Glutamatergic neuron (in vitro differentiated cells): Measurements from ENCODE around the gene MMP24. TPM values are rescaled to one million over a fixed set of nuclear protein-coding genes. Genes with fewer than 3 reads are reported as not detected.
"Not testable (repeated sequence)": the region's sequence is repeated elsewhere in the genome, so short reads cannot be mapped to it uniquely, and the experiment has no call there.

Experiments
- DNase-seq: peaks from one replicate; pipeline ENCODE4 v3.0.0; 2022
- H3K27ac Mint-ChIP-seq: one replicate; pipeline ENCODE4 v1.8.0; 2020; ENCODE audit warnings: mild to moderate bottlenecking, mixed read lengths, inconsistent platforms; ENCODE audit not compliant: unreplicated experiment
- H3K27me3 Mint-ChIP-seq: one replicate; pipeline ENCODE4 v1.8.0; 2020; ENCODE audit warnings: mild to moderate bottlenecking, moderate library complexity, mixed read lengths, inconsistent platforms; ENCODE audit not compliant: unreplicated experiment
- H3K36me3 Mint-ChIP-seq: one replicate; pipeline ENCODE4 v1.8.0; 2020; ENCODE audit warnings: mild to moderate bottlenecking, mixed read lengths, inconsistent platforms; ENCODE audit not compliant: unreplicated experiment
- H3K4me1 Mint-ChIP-seq: one replicate; pipeline ENCODE4 v1.8.0; 2020; ENCODE audit warnings: mild to moderate bottlenecking, low read depth, mixed read lengths, inconsistent platforms; ENCODE audit not compliant: unreplicated experiment
- H3K4me3 Mint-ChIP-seq: one replicate; pipeline ENCODE4 v1.8.0; 2020; ENCODE audit warnings: mild to moderate bottlenecking, mixed read lengths, inconsistent platforms; ENCODE audit not compliant: unreplicated experiment
- H3K9me3 Mint-ChIP-seq: one replicate; pipeline ENCODE4 v1.8.0; 2020; ENCODE audit warnings: mild to moderate bottlenecking, moderate library complexity, mixed read lengths, inconsistent platforms; ENCODE audit not compliant: unreplicated experiment
- total RNA-seq: library from RNA; stranded (reverse); fragmentation: NEBNext Ultra II Directional; extraction: Animal tissue kit (Norgen Biotek cat#: 25700); gene quantifications from one replicate; pipeline ENCODE4 v1.2.1, GENCODE V29; 2021; ENCODE audit not compliant: unreplicated experiment
- TF ChIP-seq, protein P1 (sequence below): fragments of 200-600 bp; sonication (generic); IDR thresholded peaks from one replicate; pipeline ENCODE4 v1.5.0; 2021; ENCODE audit not compliant: partially characterized antibody, unreplicated experiment

The MMP24 gene
- total RNA-seq, 1 donor from 2014 or later, result 19.0 TPM

DNA sequence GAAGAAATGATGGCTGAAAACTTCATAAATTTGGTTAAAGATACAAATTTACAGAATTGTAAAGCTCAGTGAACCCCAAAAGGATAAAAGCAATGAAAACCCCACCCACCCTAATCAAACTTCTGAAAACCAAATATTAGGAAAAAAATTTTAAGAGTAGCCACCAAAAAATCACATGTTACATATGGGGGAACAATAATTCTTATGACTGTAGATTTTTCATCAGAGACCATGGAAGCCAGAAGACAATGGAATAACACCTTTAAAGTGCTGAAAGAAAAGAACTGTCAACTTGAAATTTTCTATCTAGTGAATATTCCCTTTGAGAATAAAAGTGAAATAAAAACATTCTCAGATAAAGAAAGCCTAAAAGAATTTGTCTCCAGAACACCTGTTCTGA lies 30.2 kb upstream of the MMP24 start:
- Mint-ChIP-seq H3K27me3 (no peaks in the 10 kb centered on the region), H3K36me3 (peaks cover 28% of the 10 kb centered on the region), H3K4me1 (no peaks in the 10 kb centered on the region), H3K27ac (no peak overlapping the region), H3K9me3 (peaks cover 11% of the 10 kb centered on the region), H3K4me3 (no peak overlapping the region)
- no peak for DNase-seq
- TF ChIP-seq, protein P1, sequence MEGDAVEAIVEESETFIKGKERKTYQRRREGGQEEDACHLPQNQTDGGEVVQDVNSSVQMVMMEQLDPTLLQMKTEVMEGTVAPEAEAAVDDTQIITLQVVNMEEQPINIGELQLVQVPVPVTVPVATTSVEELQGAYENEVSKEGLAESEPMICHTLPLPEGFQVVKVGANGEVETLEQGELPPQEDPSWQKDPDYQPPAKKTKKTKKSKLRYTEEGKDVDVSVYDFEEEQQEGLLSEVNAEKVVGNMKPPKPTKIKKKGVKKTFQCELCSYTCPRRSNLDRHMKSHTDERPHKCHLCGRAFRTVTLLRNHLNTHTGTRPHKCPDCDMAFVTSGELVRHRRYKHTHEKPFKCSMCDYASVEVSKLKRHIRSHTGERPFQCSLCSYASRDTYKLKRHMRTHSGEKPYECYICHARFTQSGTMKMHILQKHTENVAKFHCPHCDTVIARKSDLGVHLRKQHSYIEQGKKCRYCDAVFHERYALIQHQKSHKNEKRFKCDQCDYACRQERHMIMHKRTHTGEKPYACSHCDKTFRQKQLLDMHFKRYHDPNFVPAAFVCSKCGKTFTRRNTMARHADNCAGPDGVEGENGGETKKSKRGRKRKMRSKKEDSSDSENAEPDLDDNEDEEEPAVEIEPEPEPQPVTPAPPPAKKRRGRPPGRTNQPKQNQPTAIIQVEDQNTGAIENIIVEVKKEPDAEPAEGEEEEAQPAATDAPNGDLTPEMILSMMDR, result no peak

DNA sequence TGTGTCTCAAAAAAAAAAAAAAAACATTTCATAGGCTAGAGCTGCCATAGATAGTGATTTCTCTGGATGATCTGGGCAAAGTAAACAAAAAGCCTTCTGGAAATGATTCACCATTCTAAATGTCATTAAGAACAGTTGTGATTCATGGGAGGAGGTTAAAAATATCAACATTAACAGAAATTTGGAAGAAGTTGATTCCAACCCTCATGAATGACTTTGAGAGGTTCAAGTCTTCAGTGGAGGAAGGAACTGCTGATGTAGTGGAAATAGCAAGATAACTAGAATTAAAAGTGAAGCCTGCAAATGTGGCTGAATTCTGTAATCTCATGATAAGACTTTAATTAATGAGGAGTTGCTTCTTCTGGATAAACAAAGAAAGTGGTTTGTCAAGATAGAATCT lies 26.8 kb upstream of the MMP24 start:
- H3K4me1 Mint-ChIP-seq, result no peaks in the 10 kb centered on the region
- DNase-seq, result no peak
- H3K27ac Mint-ChIP-seq, result no peak overlapping the region
- no peaks in the 10 kb centered on the region for H3K27me3 Mint-ChIP-seq
- H3K36me3 Mint-ChIP-seq, result peaks cover 28% of the 10 kb centered on the region
- TF ChIP-seq, protein P1, result no peak
- H3K9me3 Mint-ChIP-seq, result peaks cover 11% of the 10 kb centered on the region
- H3K4me3 Mint-ChIP-seq, result no peak overlapping the region

DNA sequence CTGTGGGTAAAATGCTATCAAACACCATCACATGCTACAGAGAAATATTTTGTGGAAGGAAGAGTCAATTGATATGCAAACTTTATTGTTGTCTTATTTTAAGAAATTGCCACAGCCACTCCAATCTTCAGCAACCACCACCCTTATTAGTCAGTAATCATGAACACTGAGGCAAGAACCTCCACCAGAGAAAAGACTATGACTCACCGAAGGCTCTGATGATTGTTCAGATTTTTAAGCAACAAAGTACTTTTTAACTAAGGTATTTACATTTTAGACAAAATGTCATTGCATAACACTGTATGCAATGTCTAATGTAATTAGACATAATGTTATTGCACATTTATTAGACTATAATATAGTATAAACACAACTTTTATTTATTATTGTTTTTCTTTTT lies 26.2 kb upstream of the MMP24 start:
- no peak overlapping the region for H3K4me3 Mint-ChIP-seq
- H3K9me3 Mint-ChIP-seq, result peaks cover 11% of the 10 kb centered on the region
- no peak overlapping the region for H3K27ac Mint-ChIP-seq
- no peaks in the 10 kb centered on the region for H3K27me3 Mint-ChIP-seq
- no peak for DNase-seq
- peaks cover 28% of the 10 kb centered on the region for H3K36me3 Mint-ChIP-seq
- no peaks in the 10 kb centered on the region for H3K4me1 Mint-ChIP-seq
- TF ChIP-seq, protein P1, result no peak

DNA sequence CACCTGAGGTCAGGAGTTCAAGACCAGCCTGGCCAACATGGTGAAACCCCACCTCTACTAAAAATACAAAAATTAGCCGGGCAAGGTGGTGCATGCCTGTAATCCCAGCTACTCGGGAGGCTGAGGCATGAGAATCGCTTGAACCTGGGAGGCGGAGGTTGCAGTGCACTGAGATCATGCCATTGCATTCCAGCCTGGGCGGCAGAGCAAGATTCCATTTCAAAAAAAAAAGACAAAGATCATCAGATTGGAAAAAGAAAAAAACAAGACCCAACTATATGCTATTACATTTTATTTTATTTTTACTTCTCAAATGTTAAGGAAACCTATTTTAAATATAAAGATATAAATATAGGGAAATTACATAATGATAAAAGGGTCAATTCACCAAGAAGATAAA lies 25.0 kb upstream of the MMP24 start:
- not testable (repeated sequence) for DNase-seq, H3K27ac Mint-ChIP-seq, H3K27me3 Mint-ChIP-seq, H3K4me3 Mint-ChIP-seq, H3K9me3 Mint-ChIP-seq, H3K4me1 Mint-ChIP-seq
- H3K36me3 Mint-ChIP-seq, result peaks cover 24% of the 10 kb centered on the region

DNA sequence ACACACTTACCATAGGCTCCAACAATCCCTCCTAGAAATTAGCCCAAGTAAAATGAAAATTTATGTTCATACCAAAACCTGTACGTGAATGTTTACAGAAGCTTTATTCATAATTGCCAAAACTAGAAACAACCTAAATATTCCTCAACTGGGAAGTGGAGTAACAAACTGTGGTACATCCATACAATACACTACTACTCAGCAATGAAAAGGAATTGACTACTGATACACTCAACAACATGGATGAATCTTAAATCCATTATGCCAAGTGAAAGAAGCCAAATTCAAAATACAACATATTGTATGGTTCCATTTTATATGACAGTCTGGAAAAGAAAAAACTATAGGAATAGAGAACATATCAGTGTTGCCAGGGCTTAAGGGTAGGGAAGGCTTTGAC lies 19.7 kb upstream of the MMP24 start:
- Mint-ChIP-seq H3K27me3 (no peaks in the 10 kb centered on the region), H3K4me3 (no peak overlapping the region), H3K4me1 (no peaks in the 10 kb centered on the region), H3K27ac (no peak overlapping the region), H3K9me3 (no peaks in the 10 kb centered on the region), H3K36me3 (no peaks in the 10 kb centered on the region)
- TF ChIP-seq, protein P1, result no peak
- DNase-seq, result no peak
